ENCODE measurements around the gene PRTN3. TPM values are rescaled to one million over a fixed set of nuclear protein-coding genes. Genes with fewer than 3 reads are reported as not detected.

Gene PRTN3
- total RNA-seq, 1 experiment from 2014 or later, result 2.7 TPM

DNA sequence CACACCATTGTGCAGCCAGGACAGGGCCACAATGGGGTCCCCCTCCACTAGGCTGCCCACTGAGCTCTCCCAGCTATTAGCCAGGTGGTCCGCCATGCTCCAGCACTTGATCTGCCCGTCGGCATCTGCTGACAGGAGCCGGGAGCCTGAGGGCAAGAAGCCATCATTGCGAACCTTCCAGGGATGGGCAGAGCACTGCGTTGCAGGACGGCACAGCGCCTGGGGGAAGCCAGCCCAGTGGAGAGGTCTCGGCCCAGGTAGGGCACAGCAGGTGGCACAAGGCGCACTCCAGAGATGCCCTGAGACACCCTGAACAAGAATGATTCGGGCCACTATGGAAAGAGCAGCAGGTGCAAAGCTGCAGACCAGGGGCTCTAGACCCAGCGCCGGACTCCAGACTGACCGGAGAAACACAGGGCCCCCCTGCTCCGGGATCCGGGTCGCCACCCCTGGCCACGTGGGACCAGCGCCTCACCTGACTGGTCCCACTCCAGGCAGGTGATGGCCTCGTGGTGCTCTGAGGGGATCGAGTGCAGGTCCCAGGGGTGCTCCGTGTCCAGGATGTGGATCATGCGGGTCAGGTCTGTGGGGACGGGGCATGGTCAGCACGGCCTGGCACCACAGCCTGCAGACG is 49.0 kb downstream of the PRTN3 start:
- TF ChIP-seq JUND (IDR thresholded peaks at IDR 0.05) (no peak), ELF1 (IDR thresholded peaks at IDR 0.05; ENCODE audit: borderline replicate concordance, low read depth) (no peak), EZH2 (IDR thresholded peaks at IDR 0.05) (no peak), SP1 (IDR thresholded peaks at IDR 0.05; ENCODE audit: low read depth) (no peak), EZH2phosphoT487 (IDR thresholded peaks at IDR 0.05; ENCODE audit: borderline replicate concordance) (no peak), ZFX (IDR thresholded peaks at IDR 0.05) (no peak)
- TF ChIP-seq, protein P1, sequence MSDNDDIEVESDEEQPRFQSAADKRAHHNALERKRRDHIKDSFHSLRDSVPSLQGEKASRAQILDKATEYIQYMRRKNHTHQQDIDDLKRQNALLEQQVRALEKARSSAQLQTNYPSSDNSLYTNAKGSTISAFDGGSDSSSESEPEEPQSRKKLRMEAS (IDR thresholded peaks at IDR 0.05), result no peak
- TF ChIP-seq, protein P2, sequence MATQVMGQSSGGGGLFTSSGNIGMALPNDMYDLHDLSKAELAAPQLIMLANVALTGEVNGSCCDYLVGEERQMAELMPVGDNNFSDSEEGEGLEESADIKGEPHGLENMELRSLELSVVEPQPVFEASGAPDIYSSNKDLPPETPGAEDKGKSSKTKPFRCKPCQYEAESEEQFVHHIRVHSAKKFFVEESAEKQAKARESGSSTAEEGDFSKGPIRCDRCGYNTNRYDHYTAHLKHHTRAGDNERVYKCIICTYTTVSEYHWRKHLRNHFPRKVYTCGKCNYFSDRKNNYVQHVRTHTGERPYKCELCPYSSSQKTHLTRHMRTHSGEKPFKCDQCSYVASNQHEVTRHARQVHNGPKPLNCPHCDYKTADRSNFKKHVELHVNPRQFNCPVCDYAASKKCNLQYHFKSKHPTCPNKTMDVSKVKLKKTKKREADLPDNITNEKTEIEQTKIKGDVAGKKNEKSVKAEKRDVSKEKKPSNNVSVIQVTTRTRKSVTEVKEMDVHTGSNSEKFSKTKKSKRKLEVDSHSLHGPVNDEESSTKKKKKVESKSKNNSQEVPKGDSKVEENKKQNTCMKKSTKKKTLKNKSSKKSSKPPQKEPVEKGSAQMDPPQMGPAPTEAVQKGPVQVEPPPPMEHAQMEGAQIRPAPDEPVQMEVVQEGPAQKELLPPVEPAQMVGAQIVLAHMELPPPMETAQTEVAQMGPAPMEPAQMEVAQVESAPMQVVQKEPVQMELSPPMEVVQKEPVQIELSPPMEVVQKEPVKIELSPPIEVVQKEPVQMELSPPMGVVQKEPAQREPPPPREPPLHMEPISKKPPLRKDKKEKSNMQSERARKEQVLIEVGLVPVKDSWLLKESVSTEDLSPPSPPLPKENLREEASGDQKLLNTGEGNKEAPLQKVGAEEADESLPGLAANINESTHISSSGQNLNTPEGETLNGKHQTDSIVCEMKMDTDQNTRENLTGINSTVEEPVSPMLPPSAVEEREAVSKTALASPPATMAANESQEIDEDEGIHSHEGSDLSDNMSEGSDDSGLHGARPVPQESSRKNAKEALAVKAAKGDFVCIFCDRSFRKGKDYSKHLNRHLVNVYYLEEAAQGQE (IDR thresholded peaks at IDR 0.05; ENCODE audit: low read depth), result no peak
- DNase-seq (ENCODE audit: low read depth, low spot score) (no peak), ATAC-seq (no peak)
- no peak overlapping the region for H3K4me2 ChIP-seq (ENCODE audit: low read length)
- intact Hi-C loops (cut with micrococcal nuclease), result no loop called here
- H2AFZ ChIP-seq (ENCODE audit: low read depth, low read length, poor library complexity, severe bottlenecking), result no peak overlapping the region
- ChIA-PET POLR2A (no interaction called here), CTCF (no interaction called here), RAD21 (ENCODE audit: low non-redundant PET in 1 of 2, low total read pairs in 2 of 2, uncharacterized antibody in 2 of 2, unreplicated experiment in 2 of 2) (no interaction called here)
- no peak overlapping the region for H3K9ac ChIP-seq (ENCODE audit: low read length)
- H3K79me2 ChIP-seq (ENCODE audit: insufficient read depth, low read length), result peaks cover 12% of the 10 kb centered on the region; the same call in 1 of the 2 replicates
- H4K20me1 ChIP-seq (ENCODE audit: insufficient read depth), result no peaks in the 10 kb centered on the region
- H3K4me3 ChIP-seq (replicated peaks in 1 of 2; ENCODE audit: low read depth in 1 of 2, low read length in 2 of 2), result no peak overlapping the region
- no peak overlapping the region; the same call in 1 of the 2 replicates for H3K27ac ChIP-seq (ENCODE audit: low read depth, low read length)
- H3K4me1 ChIP-seq (ENCODE audit: control insufficient read depth in 1 of 2, insufficient read depth in 2 of 2, low read length in 2 of 2), result peaks cover 3 to 16% of the 10 kb centered on the region in 2 experiments; a peak in 3 of 4 replicates
- no peaks in the 10 kb centered on the region for H3K9me3 ChIP-seq (ENCODE audit: control insufficient read depth in 1 of 2, insufficient read depth in 1 of 2, low read depth in 1 of 2, low read length in 2 of 2)
- no peaks in the 10 kb centered on the region for H3K27me3 ChIP-seq (ENCODE audit: insufficient read depth, low read length)
- no peaks in the 10 kb centered on the region for H3K9me2 ChIP-seq (ENCODE audit: insufficient read depth)
- H3K36me3 ChIP-seq (ENCODE audit: control insufficient read depth in 1 of 2, insufficient read depth in 2 of 2, low read length in 2 of 2), result peaks cover 9 to 19% of the 10 kb centered on the region in 2 experiments; a peak in 3 of 4 replicates
- BruUV-seq (replicated peaks), result no TSS peak

All from HCT116 (cell line).